ACC112 (cell line): Measurements from ENCODE around the gene C5AR2.
A peak's percentile ranks its signal among the peaks of the same experiment; 100 is the strongest.
"Not testable (repeated sequence)": the region's sequence is repeated elsewhere in the genome, so short reads cannot be mapped to it uniquely, and the experiment has no call there.

Source experiments
- H2AFZ ChIP-seq: fragments of 200-600 bp; sonication (generic); one replicate; pipeline ENCODE4 v1.6.0; 2017; ENCODE audit warnings: antibody characterized with exemption, low read length; ENCODE audit not compliant: unreplicated experiment
- H3K27ac ChIP-seq: fragments of 200-600 bp; sonication (generic); 2 replicates; pipeline ENCODE4 v1.5.1; 2014; ENCODE audit warnings: low read depth, mild to moderate bottlenecking, antibody characterized with exemption, low read length, moderate library complexity
- H3K27me3 ChIP-seq: fragments of 200-600 bp; sonication (generic); 2 replicates; pipeline ENCODE4 v1.6.1; 2014; ENCODE audit warnings: mild to moderate bottlenecking, antibody characterized with exemption, low read length, moderate library complexity, mixed read lengths; ENCODE audit not compliant: insufficient read depth
- H3K36me3 ChIP-seq: fragments of 200-600 bp; sonication (generic); 2 replicates; pipeline ENCODE4 v1.6.1; 2016; ENCODE audit warnings: mild to moderate bottlenecking, antibody characterized with exemption, low read length, moderate library complexity, mixed read lengths; ENCODE audit not compliant: insufficient read depth
- H3K4me1 ChIP-seq: fragments of 200-600 bp; sonication (generic); one replicate; pipeline ENCODE4 v1.6.1; 2016; ENCODE audit warnings: low read length, mixed read lengths; ENCODE audit not compliant: insufficient read depth, unreplicated experiment, control insufficient read depth
- H3K4me3 ChIP-seq: fragments of 200-600 bp; sonication (generic); 2 replicates; pipeline ENCODE4 v1.5.1; 2014; ENCODE audit warnings: mild to moderate bottlenecking, low read depth, low read length
- H3K79me2 ChIP-seq: fragments of 200-600 bp; sonication (generic); one replicate; pipeline ENCODE4 v1.6.0; 2016; ENCODE audit warnings: low read length; ENCODE audit not compliant: control insufficient read depth, unreplicated experiment, insufficient read depth

C5AR2 gene

DNA sequence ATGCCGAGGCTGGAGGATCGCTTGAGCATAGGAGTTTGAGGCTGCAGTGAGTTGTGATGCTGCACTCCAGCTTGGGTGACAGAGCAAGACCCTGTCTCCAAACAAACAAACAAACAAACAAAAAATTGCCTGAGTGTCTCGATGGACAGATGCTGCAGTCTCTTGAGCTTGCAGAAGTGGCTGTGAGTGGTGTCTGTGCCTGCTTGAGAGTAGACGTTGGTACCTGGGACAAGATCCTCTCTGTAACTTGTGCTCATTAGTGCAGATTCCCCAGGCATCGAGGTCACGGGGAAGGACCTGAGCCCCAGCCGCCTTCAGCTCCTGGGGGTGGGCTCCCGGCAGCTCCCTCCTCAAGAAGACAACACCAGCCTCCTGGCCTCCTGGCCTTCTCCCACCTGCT, 8.6 kb upstream of the C5AR2 start:
- Histone ChIP-seq H3K79me2 (no peaks in the 10 kb centered on the region), H2AFZ (no peak overlapping the region), H3K4me1 (no peaks in the 10 kb centered on the region), H3K4me3 (no peak overlapping the region), H3K27me3 (no peaks in the 10 kb centered on the region), H3K36me3 (no peaks in the 10 kb centered on the region), H3K27ac (no peak overlapping the region)

- H2AFZ ChIP-seq: no peak overlapping the region
- no peaks in the 10 kb centered on the region for H3K79me2 ChIP-seq
- no peak overlapping the region for H3K4me3 ChIP-seq
- no peak overlapping the region for H3K27ac ChIP-seq
- no peaks in the 10 kb centered on the region for H3K36me3 ChIP-seq
- no peaks in the 10 kb centered on the region for H3K27me3 ChIP-seq
- H3K4me1 ChIP-seq: no peaks in the 10 kb centered on the region
Observed at GRCh38 chr19:47323872-47324271, 8.1 kb upstream of the C5AR2 start.

DNA sequence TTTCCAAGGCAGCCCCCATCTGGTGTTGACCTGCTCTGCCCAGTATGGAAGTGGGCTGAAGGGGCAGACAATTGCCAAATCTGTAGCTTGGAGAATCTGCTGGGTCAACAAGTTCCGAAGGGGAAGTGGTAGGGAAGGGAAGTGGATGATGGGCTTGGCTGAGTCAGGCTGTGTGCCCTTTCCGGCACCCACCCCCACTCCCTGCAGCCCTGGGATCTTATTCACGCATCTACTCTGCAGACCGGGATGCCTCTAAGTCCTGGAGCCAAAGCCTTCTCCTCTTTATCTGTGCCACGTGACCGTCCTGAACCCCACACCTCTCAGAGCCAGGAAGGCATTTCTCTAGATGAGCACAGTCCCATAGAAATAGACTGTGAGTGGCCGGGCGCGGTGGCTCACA, 7.5 kb upstream of the C5AR2 start:
- Histone ChIP-seq H2AFZ (no peak overlapping the region), H3K4me3 (no peak overlapping the region), H3K27ac (no peak overlapping the region), H3K79me2 (no peaks in the 10 kb centered on the region), H3K4me1 (no peaks in the 10 kb centered on the region), H3K27me3 (no peaks in the 10 kb centered on the region), H3K36me3 (no peaks in the 10 kb centered on the region)

GRCh38 chr19:47330466-47330869, 1.5 kb upstream of the C5AR2 start:
- no peaks in the 10 kb centered on the region for H3K27me3 ChIP-seq
- H3K79me2 ChIP-seq: no peaks in the 10 kb centered on the region
- H2AFZ ChIP-seq: peak overlapping the region; percentile 90
- peak overlapping the region; percentile 51; the same call in 1 of the 2 replicates for H3K4me3 ChIP-seq
- peaks cover 7% of the 10 kb centered on the region for H3K4me1 ChIP-seq
- H3K27ac ChIP-seq: peak overlapping the region; percentile 87
- H3K36me3 ChIP-seq: no peaks in the 10 kb centered on the region

DNA sequence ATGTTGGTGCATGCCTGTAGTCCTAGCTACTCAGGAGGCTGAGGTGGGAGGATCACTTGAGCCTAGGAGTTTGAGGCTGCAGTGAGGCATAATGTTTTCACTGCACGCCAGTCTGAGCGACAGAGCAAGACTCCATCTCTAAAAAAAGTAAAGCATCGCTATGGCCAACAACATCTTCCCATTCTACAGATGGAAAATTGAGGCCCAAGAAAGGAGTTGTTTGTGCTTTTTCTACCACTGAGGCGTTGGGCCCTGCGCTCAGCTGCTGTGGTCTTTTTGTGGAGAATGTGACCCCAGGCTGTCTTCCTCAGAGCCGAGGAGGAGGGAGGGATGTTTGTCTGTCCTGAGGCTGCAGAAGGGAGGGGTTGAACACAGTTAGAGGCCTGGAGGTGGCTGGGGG, 485 bp upstream of the C5AR2 start:
- Histone ChIP-seq H2AFZ (peak overlapping the region; percentile 75), H3K27me3 (no peaks in the 10 kb centered on the region), H3K4me1 (peaks cover 7% of the 10 kb centered on the region), H3K36me3 (no peaks in the 10 kb centered on the region), H3K79me2 (no peaks in the 10 kb centered on the region), H3K27ac (peak overlapping the region; percentile 87), H3K4me3 (0 out of 2 replicates have a peak overlapping the region, but pooled peaks have one; percentile 71)

DNA sequence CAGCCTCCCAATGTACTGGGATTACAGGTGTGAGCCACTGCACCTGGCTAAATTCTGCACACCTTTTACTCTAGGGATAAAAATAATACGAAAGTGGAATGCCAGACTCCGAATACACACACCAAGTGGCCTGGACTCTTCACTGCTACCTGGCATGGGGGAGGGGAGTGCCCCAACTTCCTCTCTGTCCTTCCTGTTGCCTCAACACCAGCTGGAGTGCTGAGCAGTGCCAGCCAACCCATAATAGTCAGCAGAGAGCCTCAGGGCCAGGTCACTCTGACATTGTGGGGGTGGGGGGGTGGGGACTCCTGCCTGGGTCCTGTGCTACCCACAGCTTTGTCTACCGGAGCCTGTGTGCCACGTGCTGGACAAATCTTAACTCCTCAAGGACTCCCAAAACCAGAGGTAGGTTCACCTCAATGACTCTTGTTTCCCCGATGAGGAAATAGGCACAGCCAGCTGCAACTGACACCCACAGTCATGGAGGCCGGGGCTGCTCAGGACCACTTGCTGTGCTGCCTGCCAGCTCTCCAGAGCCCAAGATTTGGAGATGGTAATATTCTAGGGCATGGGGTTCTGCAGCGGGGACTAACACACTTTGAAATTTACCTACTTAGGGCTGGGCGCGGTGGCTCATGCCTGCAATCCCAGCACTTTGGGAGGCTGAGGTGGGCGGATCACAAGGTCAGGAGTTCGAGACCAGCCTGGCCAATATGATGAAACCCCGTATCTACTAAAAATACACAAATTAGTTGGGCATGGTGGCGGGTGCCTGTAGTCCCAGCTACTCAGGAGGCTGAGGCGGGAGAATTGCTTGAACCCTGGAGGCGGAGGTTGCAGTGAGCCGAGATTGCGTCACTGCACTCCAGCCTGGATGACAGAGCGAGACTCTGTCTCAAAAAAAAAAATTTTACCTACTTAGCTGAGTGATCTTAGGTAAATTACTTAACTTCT, 5.1 kb downstream of the C5AR2 start:
- not testable (repeated sequence) for H3K4me3 ChIP-seq, H3K27me3 ChIP-seq, H2AFZ ChIP-seq, H3K36me3 ChIP-seq, H3K27ac ChIP-seq, H3K79me2 ChIP-seq, H3K4me1 ChIP-seq

- H3K79me2 ChIP-seq: no peaks in the 10 kb centered on the region
- H3K4me1 ChIP-seq: no peaks in the 10 kb centered on the region
- H2AFZ ChIP-seq: no peak overlapping the region
- H3K4me3 ChIP-seq: no peak overlapping the region
- H3K36me3 ChIP-seq: 0 out of 2 replicates have a peak, but pooled peaks cover 4% of the 10 kb centered on the region
- H3K27me3 ChIP-seq: no peaks in the 10 kb centered on the region
- H3K27ac ChIP-seq: no peak overlapping the region
Observed at GRCh38 chr19:47339196-47339880, 7.4 kb downstream of the C5AR2 start.

- no peaks in the 10 kb centered on the region for H3K27me3 ChIP-seq
- H3K4me3 ChIP-seq: no peak overlapping the region
- H2AFZ ChIP-seq: no peak overlapping the region
- no peaks in the 10 kb centered on the region for H3K4me1 ChIP-seq
- H3K27ac ChIP-seq: no peak overlapping the region
- 0 out of 2 replicates have a peak, but pooled peaks cover 4% of the 10 kb centered on the region for H3K36me3 ChIP-seq
- no peaks in the 10 kb centered on the region for H3K79me2 ChIP-seq
Observed at GRCh38 chr19:47340477-47341208, 8.7 kb downstream of the C5AR2 start.

GRCh38 chr19:47341734-47342133, 9.8 kb downstream of the C5AR2 start:
- no peaks in the 10 kb centered on the region for H3K27me3 ChIP-seq
- H3K4me1 ChIP-seq: no peaks in the 10 kb centered on the region
- no peak overlapping the region for H3K27ac ChIP-seq
- H3K4me3 ChIP-seq: no peak overlapping the region
- H3K36me3 ChIP-seq: 0 out of 2 replicates have a peak, but pooled peaks cover 4% of the 10 kb centered on the region
- H2AFZ ChIP-seq: no peak overlapping the region
- no peaks in the 10 kb centered on the region for H3K79me2 ChIP-seq

DNA sequence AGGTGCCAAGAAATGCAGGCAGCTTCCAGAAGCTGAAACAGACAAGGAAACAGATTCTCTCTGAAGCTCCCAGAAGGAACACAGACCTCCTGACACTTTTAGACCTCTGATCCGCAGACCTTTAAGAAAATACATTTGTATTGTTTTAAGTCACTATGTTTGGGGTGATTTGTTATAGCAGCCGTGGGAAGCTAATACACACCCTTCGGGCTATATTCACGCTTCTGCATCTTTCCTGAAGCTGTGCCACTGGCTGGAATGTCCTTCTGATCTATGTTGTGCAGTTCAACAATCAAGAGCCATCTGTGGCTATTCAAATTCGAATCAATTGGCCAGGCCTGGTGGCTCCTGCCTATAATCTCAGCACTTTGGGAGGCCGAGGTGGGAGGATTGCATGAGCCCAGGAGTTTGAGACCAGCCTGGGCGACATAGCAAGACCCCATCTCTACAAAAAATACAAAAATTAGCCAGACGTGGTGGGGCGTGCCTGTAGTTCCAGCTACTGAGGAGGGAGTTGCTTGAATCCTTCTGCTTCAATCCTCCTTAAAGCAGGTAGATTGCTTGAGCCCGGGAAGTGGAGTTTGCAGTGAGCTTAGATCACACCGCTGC, 11.3 kb downstream of the C5AR2 start:
- Histone ChIP-seq H3K27ac (no peak overlapping the region), H3K4me1 (no peaks in the 10 kb centered on the region), H3K36me3 (0 out of 2 replicates have a peak, but pooled peaks cover 4% of the 10 kb centered on the region), H3K4me3 (no peak overlapping the region), H2AFZ (no peak overlapping the region), H3K27me3 (no peaks in the 10 kb centered on the region), H3K79me2 (no peaks in the 10 kb centered on the region)
